Cerebellar cortex (tissue), 1 donor: Measurements from ENCODE around the gene ST14.
"Not testable (repeated sequence)": the region's sequence is repeated elsewhere in the genome, so short reads cannot be mapped to it uniquely, and the experiment has no call there.

Source experiments
- DNase-seq: peaks from one replicate; pipeline ENCODE4 v3.0.0-alpha.2; 2015; ENCODE audit warnings: low spot score

The ST14 gene

GRCh38 chr11:130164221-130164570, 4.6 kb downstream of the ST14 start:
- DNase-seq, result no peak

- no peak for DNase-seq
Measured at GRCh38 chr11:130165601-130166456, 6.2 kb downstream of the ST14 start.

GRCh38 chr11:130166457-130166784, 6.8 kb downstream of the ST14 start:
- no peak for DNase-seq

GRCh38 chr11:130167146-130167545, 7.6 kb downstream of the ST14 start:
- DNase-seq, result no peak

GRCh38 chr11:130168105-130168504, 8.5 kb downstream of the ST14 start:
- no peak for DNase-seq

- no peak for DNase-seq
Measured at GRCh38 chr11:130170345-130170744, 10.8 kb downstream of the ST14 start.

- no peak for DNase-seq
Measured at GRCh38 chr11:130171534-130171933, 12.0 kb downstream of the ST14 start.

GRCh38 chr11:130172001-130172400, 12.4 kb downstream of the ST14 start:
- DNase-seq, result not testable (repeated sequence)

GRCh38 chr11:130174642-130175041, 15.1 kb downstream of the ST14 start:
- DNase-seq, result no peak

GRCh38 chr11:130175898-130176297, 16.3 kb downstream of the ST14 start:
- DNase-seq, result no peak

- DNase-seq, result no peak
Measured at GRCh38 chr11:130177782-130178181, 18.2 kb downstream of the ST14 start.

- no peak for DNase-seq
Measured at GRCh38 chr11:130178441-130179339, 19.1 kb downstream of the ST14 start.

GRCh38 chr11:130179396-130180306, 20.1 kb downstream of the ST14 start:
- no peak for DNase-seq

- DNase-seq, result no peak
Measured at GRCh38 chr11:130180491-130180890, 20.9 kb downstream of the ST14 start.

- no peak for DNase-seq
Measured at GRCh38 chr11:130180896-130181294, 21.3 kb downstream of the ST14 start.

GRCh38 chr11:130181295-130182272, 22.0 kb downstream of the ST14 start:
- no peak for DNase-seq

- DNase-seq, result no peak
Measured at GRCh38 chr11:130183878-130184610, 24.5 kb downstream of the ST14 start.

- DNase-seq, result no peak
Measured at GRCh38 chr11:130187096-130187495, 27.5 kb downstream of the ST14 start.

GRCh38 chr11:130188047-130188446, 28.5 kb downstream of the ST14 start:
- DNase-seq, result no peak
